GM19193 (cell line): ENCODE data around the gene CIAO3.

ENCODE experiments used
- POLR2A ChIP-seq: IDR thresholded peaks from 4 replicates; pipeline ENCODE4 v1.6.1; 2011; ENCODE audit not compliant: insufficient read depth, insufficient read length; ENCODE audit errors: extremely low read depth

CIAO3 gene

GRCh38 chr16:726438-727290, 14.1 kb downstream of the CIAO3 start, which contains the start of the genes CCDC78 and HAGHL:
CCDC78 (minus strand) TSS chr16:726443; CDS start chr16:726367, 76 bp downstream.
HAGHL (plus strand) TSS chr16:727106; CDS start chr16:727510, 404 bp downstream.
- TF ChIP-seq POLR2A: peak; percentile 22

- no peak for TF ChIP-seq POLR2A
These were observed 14.7 kb downstream of the CIAO3 start for GRCh38 chr16:726188-726437.

- TF ChIP-seq POLR2A: no peak
These were observed 15.2 kb downstream of the CIAO3 start for GRCh38 chr16:725463-726187.

GRCh38 chr16:725041-725376, 15.8 kb downstream of the CIAO3 start:
- no peak for TF ChIP-seq POLR2A

GRCh38 chr16:724188-725040, 16.4 kb downstream of the CIAO3 start:
- TF ChIP-seq POLR2A: no peak

- TF ChIP-seq POLR2A: no peak
These were observed 17.1 kb downstream of the CIAO3 start for GRCh38 chr16:723695-724094.

GRCh38 chr16:722835-723633, 17.8 kb downstream of the CIAO3 start:
- TF ChIP-seq POLR2A: peak; percentile 32

GRCh38 chr16:721765-722540, 18.8 kb downstream of the CIAO3 start:
- TF ChIP-seq POLR2A: no peak

GRCh38 chr16:720990-721764, 19.6 kb downstream of the CIAO3 start, which contains the start of gene ANTKMT:
ANTKMT (plus strand) TSS chr16:721146; CDS start chr16:721275, 129 bp downstream.
- peak; percentile 97 for TF ChIP-seq POLR2A

- no peak for TF ChIP-seq POLR2A
These were observed 20.3 kb downstream of the CIAO3 start for GRCh38 chr16:720447-720989.

- TF ChIP-seq POLR2A: no peak
These were observed 20.9 kb downstream of the CIAO3 start for GRCh38 chr16:719815-720446.

- TF ChIP-seq POLR2A: no peak
These were observed 21.9 kb downstream of the CIAO3 start for GRCh38 chr16:718922-719321.

- peak; percentile 30 for TF ChIP-seq POLR2A
These were observed 22.4 kb downstream of the CIAO3 start for GRCh38 chr16:718389-718788.
